Urinary bladder (tissue), 4 donors: ENCODE results near the gene ZNF124. TPM values are rescaled to one million over a fixed set of nuclear protein-coding genes. Genes with fewer than 3 reads are reported as not detected.

Experiments
- DNase-seq: peaks from one replicate; pipeline ENCODE4 v3.0.0-alpha.2; 2015; ENCODE audit errors: extremely low spot score
- H3K27ac ChIP-seq: one replicate; pipeline ENCODE4 v1.5.1; 2013; ENCODE audit warnings: low read depth, mild to moderate bottlenecking, moderate library complexity
- H3K36me3 ChIP-seq: one replicate; pipeline ENCODE4 v1.6.1; 2013; ENCODE audit warnings: mild to moderate bottlenecking, moderate library complexity; ENCODE audit not compliant: insufficient read depth
- H3K4me1 ChIP-seq: one replicate; pipeline ENCODE4 v1.6.1; 2013; ENCODE audit warnings: mild to moderate bottlenecking, moderate library complexity; ENCODE audit not compliant: insufficient read depth
- H3K4me3 ChIP-seq: one replicate; pipeline ENCODE4 v1.5.1; 2013; ENCODE audit warnings: low read depth, low read length
- WGBS: extraction: QIAGEN DNeasy Blood & Tissue Kit; methylation state at CpG from one replicate; pipeline ENCODE4 v1.1.7; 2013; 5-methylcytosine and 5-hydroxymethylcytosine counted together
- polyA plus RNA-seq: library from polyadenylated mRNA; stranded (reverse); fragments of 200-250 nt; gene quantifications from one replicate; pipeline ENCODE4 v1.2.3, GENCODE V29; 2013
- small RNA-seq: library from RNA; depleted of rRNA; stranded (forward); fragments of <200 nt; gene quantifications from one replicate; pipeline ENCODE3, GENCODE V24; 2014
- total RNA-seq: library from RNA; depleted of rRNA; stranded (reverse); fragments of >200 nt; gene quantifications from one replicate; pipeline ENCODE4 v1.2.3, GENCODE V29; 2014
- donor health status: healthy with polysubstance abuse.
- donor health status: healthy.

The ZNF124 gene
- total and polyA plus RNA-seq, 2 donors, result 2.1 to 116 TPM

DNA sequence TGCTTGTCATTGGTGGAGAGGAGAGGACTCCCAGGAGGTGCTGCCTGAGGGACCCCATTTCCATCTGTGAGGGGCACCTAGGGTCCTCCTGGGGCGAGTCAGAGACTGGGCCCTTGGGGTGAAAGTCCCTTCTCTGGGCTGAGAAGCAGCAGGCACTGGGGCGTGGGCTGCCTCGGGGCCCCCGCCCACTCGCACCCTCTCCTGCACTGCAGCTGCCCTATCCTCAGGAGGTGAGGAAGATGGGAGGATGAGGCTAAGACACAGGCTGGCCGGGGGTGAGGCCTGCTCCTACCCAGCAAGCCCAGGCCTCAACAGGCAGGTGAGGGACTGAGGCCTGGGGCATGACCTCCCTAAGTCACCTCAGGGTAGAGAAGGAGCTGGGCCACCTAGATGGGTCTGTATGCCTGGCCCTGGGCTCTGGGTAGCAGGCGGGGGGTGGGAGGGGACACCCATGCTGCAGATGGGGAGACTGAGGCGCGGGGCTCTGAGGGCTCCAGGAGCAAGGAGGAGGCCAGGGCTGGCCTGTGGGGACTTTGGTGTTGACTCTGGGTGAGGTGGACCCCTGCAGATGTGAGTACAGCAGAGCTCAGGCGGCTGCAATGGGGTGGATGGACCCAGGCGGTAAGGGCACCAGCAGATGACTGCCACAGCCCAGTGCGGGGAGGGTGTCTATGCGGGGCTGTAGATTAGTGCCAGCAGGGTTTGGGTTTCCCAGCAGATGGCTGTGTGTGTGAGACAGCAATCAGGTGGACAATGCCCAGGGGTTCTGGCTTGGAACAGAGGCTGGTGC lies 57.3 kb downstream of the ZNF124 start:
- Histone ChIP-seq H3K27ac (no peak overlapping the region), H3K4me3 (no peak overlapping the region), H3K36me3 (no peaks in the 10 kb centered on the region), H3K4me1 (no peaks in the 10 kb centered on the region)
- DNase-seq, result no peak
- 92% methylated on average over 13 of the region's 13 CpGs for WGBS

DNA sequence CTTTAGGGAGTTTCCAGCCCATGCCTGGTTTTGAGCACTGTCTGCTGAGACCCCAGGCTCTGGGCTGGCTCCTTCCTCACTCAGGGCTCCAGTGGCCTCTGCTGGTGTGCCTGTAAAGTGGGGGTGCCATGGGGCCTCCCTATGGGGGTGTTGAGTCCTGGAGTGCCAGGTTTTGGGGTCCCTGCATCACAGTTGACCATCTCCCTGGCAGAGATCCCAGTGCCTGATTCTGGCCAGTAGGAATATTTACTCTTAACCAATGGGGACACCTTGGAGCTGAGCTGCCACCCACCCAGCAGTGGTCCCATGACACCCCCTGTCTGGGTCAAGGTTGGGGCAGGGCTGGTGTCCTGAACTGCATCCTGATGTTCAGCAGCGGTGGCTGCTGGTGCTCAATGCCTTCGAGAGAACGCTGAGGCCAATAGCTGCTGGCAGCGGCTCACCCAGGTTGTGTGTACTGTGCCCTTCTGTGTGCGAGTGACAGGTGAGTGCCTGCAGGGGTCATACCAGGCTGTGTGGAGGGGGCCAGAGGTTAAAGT lies 58.0 kb downstream of the ZNF124 start:
- H3K27ac ChIP-seq, result no peak overlapping the region
- 91% methylated on average over 5 of the region's 5 CpGs for WGBS
- H3K4me3 ChIP-seq, result no peak overlapping the region
- no peaks in the 10 kb centered on the region for H3K4me1 ChIP-seq
- no peak for DNase-seq
- no peaks in the 10 kb centered on the region for H3K36me3 ChIP-seq

- Histone ChIP-seq H3K4me1 (no peaks in the 10 kb centered on the region), H3K27ac (no peak overlapping the region), H3K36me3 (no peaks in the 10 kb centered on the region), H3K4me3 (no peak overlapping the region)
- no peak for DNase-seq
- WGBS, result 70% methylated on average over 5 of the region's 5 CpGs
These were observed 58.7 kb downstream of the ZNF124 start for GRCh38 chr1:247113094-247113497.

DNA sequence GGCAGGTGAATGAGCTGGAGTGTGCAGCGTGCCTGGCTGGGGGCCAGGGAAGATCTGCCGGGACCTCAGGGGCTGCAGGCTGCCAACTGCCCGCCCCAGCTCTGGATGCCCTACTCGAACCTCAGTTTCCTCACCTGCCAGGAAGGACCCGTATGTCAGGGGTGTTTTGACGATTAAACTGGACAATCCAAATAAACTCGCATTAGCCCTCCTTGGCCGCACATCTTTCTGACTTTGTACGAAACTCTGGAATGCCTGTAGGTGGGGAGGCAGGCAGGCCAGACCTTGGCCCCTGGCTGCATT lies 59.4 kb downstream of the ZNF124 start:
- Histone ChIP-seq H3K36me3 (no peaks in the 10 kb centered on the region), H3K4me3 (peak overlapping the region; percentile 82), H3K4me1 (no peaks in the 10 kb centered on the region), H3K27ac (no peak overlapping the region)
- 40% methylated on average over 9 of the region's 9 CpGs for WGBS
- no peak for DNase-seq

GRCh38 chr1:247111700-247112478 lies 59.9 kb downstream of the ZNF124 start:
- Histone ChIP-seq H3K4me1 (no peaks in the 10 kb centered on the region), H3K36me3 (no peaks in the 10 kb centered on the region), H3K27ac (peak overlapping the region; percentile 81), H3K4me3 (peak overlapping the region; percentile 82)
- 2% methylated on average over 78 of the region's 78 CpGs for WGBS
- no peak for DNase-seq

GRCh38 chr1:247111259-247111699 lies 60.5 kb downstream of the ZNF124 start:
- DNase-seq, result no peak
- WGBS, result 2% methylated on average over 62 of the region's 62 CpGs
- H3K27ac ChIP-seq, result peak overlapping the region; percentile 81
- no peaks in the 10 kb centered on the region for H3K36me3 ChIP-seq
- H3K4me3 ChIP-seq, result peak overlapping the region; percentile 82
- no peaks in the 10 kb centered on the region for H3K4me1 ChIP-seq

GRCh38 chr1:247110627-247111258 lies 61.1 kb downstream of the ZNF124 start:
- 18% methylated on average over 30 of the region's 30 CpGs for WGBS
- Histone ChIP-seq H3K4me3 (peak overlapping the region; percentile 82), H3K36me3 (no peaks in the 10 kb centered on the region), H3K4me1 (no peaks in the 10 kb centered on the region), H3K27ac (peak overlapping the region; percentile 81)
- no peak for DNase-seq

DNA sequence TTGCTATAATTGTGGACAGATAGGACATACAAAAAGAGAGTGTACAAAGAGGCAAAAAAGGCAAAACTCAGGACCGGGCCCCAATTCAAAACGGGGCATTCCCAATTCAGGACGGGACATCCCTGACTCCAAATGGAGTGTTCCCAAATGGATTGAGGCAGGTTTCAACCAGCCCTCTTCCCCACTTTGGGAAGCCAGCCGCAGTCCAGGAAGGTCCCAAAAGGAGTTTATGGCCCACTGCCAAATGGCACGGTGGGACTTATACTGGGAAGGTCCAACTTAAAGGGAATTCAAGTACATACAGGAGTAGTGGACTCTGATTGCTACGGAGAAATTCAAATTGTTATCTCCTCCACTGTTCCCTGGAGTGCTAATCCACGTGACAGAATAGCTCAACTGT lies 64.1 kb downstream of the ZNF124 start:
- Histone ChIP-seq H3K4me3 (no peak overlapping the region), H3K36me3 (no peaks in the 10 kb centered on the region), H3K4me1 (no peaks in the 10 kb centered on the region), H3K27ac (no peak overlapping the region)
- no peak for DNase-seq
- 84% methylated on average over 7 of the region's 7 CpGs for WGBS

DNA sequence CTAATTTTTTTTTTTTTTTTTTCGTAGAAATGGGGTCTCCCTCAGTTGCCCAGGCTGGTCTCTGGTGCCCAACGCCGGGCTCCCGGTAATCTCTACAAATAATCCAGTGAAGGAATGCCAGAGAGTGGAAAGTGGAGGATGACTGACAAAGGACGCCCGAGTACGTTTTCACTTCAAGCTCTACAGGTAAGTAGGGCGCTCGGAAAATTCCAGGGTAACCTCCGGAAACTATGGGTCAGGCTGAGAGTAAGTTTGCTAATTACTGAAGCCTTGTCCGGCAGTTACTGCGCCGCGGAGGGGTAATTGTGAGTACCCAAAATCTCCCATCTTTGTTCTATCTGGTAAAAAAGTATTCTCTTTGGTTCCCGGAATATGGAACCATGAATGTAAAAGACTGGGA lies 65.9 kb downstream of the ZNF124 start:
- H3K4me1 ChIP-seq, result no peaks in the 10 kb centered on the region
- 86% methylated on average over 15 of the region's 15 CpGs for whole genome bisulfite sequencing
- no peak overlapping the region for H3K4me3 ChIP-seq
- no peaks in the 10 kb centered on the region for H3K36me3 ChIP-seq
- no peak overlapping the region for H3K27ac ChIP-seq
- DNase-seq, result no peak

Small RNA genes within 50 kb of the gene (small RNA-seq; reads per million reads assigned to genes)
- gene AL390728.3 (not detected), gene RNA5SP82 (not detected)

Other genes with a start within 250 kb of the ZNF124 start
- gene AHCTF1, start 240.1 kb downstream of the ZNF124 start, total RNA-seq, result 45.7 TPM
- 15.3 TPM for gene AHCTF1, start 240.1 kb downstream of the ZNF124 start, polyA plus RNA-seq
- 2.7 TPM for gene ZNF695, start 164.0 kb downstream of the ZNF124 start, total RNA-seq
- gene ZNF695, start 164.0 kb downstream of the ZNF124 start, polyA plus RNA-seq, result 0.11 TPM
- 8.7 TPM for gene ZNF670, start 93.2 kb downstream of the ZNF124 start, total RNA-seq
- gene ZNF670, start 93.2 kb downstream of the ZNF124 start, polyA plus RNA-seq, result 3.0 TPM
- 12.0 TPM for gene ZNF669, start 67.7 kb downstream of the ZNF124 start, total RNA-seq
- 5.8 TPM for gene ZNF669, start 67.7 kb downstream of the ZNF124 start, polyA plus RNA-seq
- gene VN1R5, start 84.1 kb upstream of the ZNF124 start, total RNA-seq, result not detected
- gene VN1R5, start 84.1 kb upstream of the ZNF124 start, polyA plus RNA-seq, result not detected
- gene ZNF496, start 159.8 kb upstream of the ZNF124 start, total RNA-seq, result 17.2 TPM
- gene ZNF496, start 159.8 kb upstream of the ZNF124 start, polyA plus RNA-seq, result 27.8 TPM
- 2.4 TPM for gene NLRP3, start 244.2 kb upstream of the ZNF124 start, total RNA-seq
- 2.8 TPM for gene NLRP3, start 244.2 kb upstream of the ZNF124 start, polyA plus RNA-seq